HUES48 (cell line): ENCODE measurements around the gene PRAMEF33.
"Not testable (repeated sequence)": the region's sequence is repeated elsewhere in the genome, so short reads cannot be mapped to it uniquely, and the experiment has no call there.

Experiments used
- H3K27ac ChIP-seq: one replicate; pipeline ENCODE4 v1.7.0; 2013; ENCODE audit warnings: low read depth, low read length, inconsistent platforms
- H3K27me3 ChIP-seq: 2 replicates; pipeline ENCODE4 v1.6.1; 2013; ENCODE audit warnings: mild to moderate bottlenecking, low read length; ENCODE audit not compliant: control insufficient read depth, insufficient read depth
- H3K36me3 ChIP-seq: 2 replicates; pipeline ENCODE4 v1.6.1; 2013; ENCODE audit warnings: low read length; ENCODE audit not compliant: control insufficient read depth, insufficient read depth
- H3K4me1 ChIP-seq: 2 replicates; pipeline ENCODE4 v1.6.1; 2013; ENCODE audit warnings: mild to moderate bottlenecking, low read length; ENCODE audit not compliant: control insufficient read depth, insufficient read depth
- H3K4me3 ChIP-seq: 2 replicates; pipeline ENCODE4 v1.5.1; 2013; ENCODE audit warnings: mild to moderate bottlenecking, low read depth, low read length
- H3K9ac ChIP-seq: 2 replicates; pipeline ENCODE4 v1.6.1; 2013; ENCODE audit warnings: mild to moderate bottlenecking, low read depth, low read length, moderate library complexity
- H3K9me3 ChIP-seq: 2 replicates; pipeline ENCODE4 v1.6.1; 2013; ENCODE audit warnings: low read length; ENCODE audit not compliant: control insufficient read depth, insufficient read depth

PRAMEF33 gene

GRCh38 chr1:13342496-13342895, 39.2 kb downstream of the PRAMEF33 start:
- not testable (repeated sequence) for H3K4me3 ChIP-seq, H3K27ac ChIP-seq, H3K36me3 ChIP-seq, H3K27me3 ChIP-seq, H3K4me1 ChIP-seq, H3K9ac ChIP-seq, H3K9me3 ChIP-seq

GRCh38 chr1:13347034-13347433, 43.7 kb downstream of the PRAMEF33 start, which contains the start of gene PRAMEF14:
Gene PRAMEF14 (minus strand): TSS chr1:13347134. CDS start chr1:13345314, 1,820 bp downstream.
- H3K27ac ChIP-seq, H3K36me3 ChIP-seq, H3K4me1 ChIP-seq, H3K27me3 ChIP-seq, H3K9ac ChIP-seq, H3K9me3 ChIP-seq, H3K4me3 ChIP-seq: not testable (repeated sequence)

DNA sequence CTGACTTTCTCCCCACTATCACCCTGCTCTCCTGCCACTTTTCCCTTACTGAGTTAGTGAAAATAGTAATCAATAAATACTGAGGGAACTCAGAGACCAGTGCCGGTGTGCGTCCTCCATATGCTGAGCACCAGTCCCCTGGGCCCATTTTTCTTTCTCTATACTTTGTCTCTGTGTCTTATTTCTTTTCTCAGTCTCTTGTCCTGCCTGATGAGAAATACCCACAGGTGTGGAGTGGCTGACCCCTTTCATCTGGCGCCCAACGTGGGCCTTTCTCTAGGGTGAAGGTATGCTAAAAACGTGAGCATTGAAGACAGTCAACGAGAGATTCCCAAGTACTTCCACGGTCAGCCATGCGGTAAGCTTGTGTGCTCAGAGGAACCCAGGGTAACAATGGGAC, 50.1 kb downstream of the PRAMEF33 start:
- H3K4me1 ChIP-seq, H3K36me3 ChIP-seq, H3K27ac ChIP-seq, H3K27me3 ChIP-seq, H3K9ac ChIP-seq, H3K4me3 ChIP-seq, H3K9me3 ChIP-seq: not testable (repeated sequence)

GRCh38 chr1:13354475-13354874, 51.1 kb downstream of the PRAMEF33 start:
- not testable (repeated sequence) for H3K4me3 ChIP-seq, H3K36me3 ChIP-seq, H3K27me3 ChIP-seq, H3K9ac ChIP-seq, H3K4me1 ChIP-seq, H3K9me3 ChIP-seq, H3K27ac ChIP-seq

DNA sequence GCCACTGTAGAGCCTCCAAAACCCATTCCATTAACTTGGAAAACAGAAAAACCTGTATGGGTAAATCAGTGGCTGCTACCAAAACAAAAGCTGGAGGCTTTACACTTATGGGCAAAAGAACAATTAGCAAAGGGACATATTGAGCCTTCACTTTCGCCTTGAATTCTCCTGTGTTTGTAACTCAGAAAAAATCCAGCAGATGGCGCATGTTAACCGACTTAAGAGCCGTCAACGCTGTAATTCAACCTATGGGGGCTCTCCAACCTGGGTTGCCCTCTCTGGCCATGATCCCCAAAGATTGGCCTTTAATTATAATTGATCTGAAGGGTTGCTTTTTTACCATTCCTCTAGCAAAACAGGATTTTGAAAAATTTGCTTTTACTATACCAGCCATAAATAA, 53.4 kb downstream of the PRAMEF33 start:
- not testable (repeated sequence) for H3K27me3 ChIP-seq, H3K9ac ChIP-seq, H3K9me3 ChIP-seq, H3K4me1 ChIP-seq, H3K27ac ChIP-seq, H3K4me3 ChIP-seq, H3K36me3 ChIP-seq
